Measurements from ENCODE around the gene RGPD8.
"Not testable (repeated sequence)": the region's sequence is repeated elsewhere in the genome, so short reads cannot be mapped to it uniquely, and the experiment has no call there.

The RGPD8 gene

GRCh38 chr2:112434890-112435715 lies 1.7 kb upstream of the RGPD8 start:
- not testable (repeated sequence) for DNase-seq

GRCh38 chr2:112433932-112434730 lies 686 bp upstream of the RGPD8 start:
- DNase-seq, result no peak

GRCh38 chr2:112432735-112433479 lies 538 bp downstream of the RGPD8 start:
- not testable (repeated sequence) for DNase-seq

- not testable (repeated sequence) for DNase-seq
Measured at GRCh38 chr2:112432390-112432734, 1.1 kb downstream of the RGPD8 start.

GRCh38 chr2:112431587-112432295 lies 1.7 kb downstream of the RGPD8 start:
- not testable (repeated sequence) for DNase-seq

- DNase-seq, result not testable (repeated sequence)
Measured at GRCh38 chr2:112424553-112424952, 8.9 kb downstream of the RGPD8 start.

- DNase-seq, result not testable (repeated sequence)
Measured at GRCh38 chr2:112416860-112417259, 16.6 kb downstream of the RGPD8 start.

- not testable (repeated sequence) for DNase-seq
Measured at GRCh38 chr2:112360055-112360454, 73.4 kb downstream of the RGPD8 start.

- DNase-seq, result not testable (repeated sequence)
Measured at GRCh38 chr2:112354335-112354734, 79.1 kb downstream of the RGPD8 start.

GRCh38 chr2:112352809-112353603 lies 80.4 kb downstream of the RGPD8 start:
- DNase-seq, result not testable (repeated sequence)

GRCh38 chr2:112352292-112352691 lies 81.2 kb downstream of the RGPD8 start:
- not testable (repeated sequence) for DNase-seq

GRCh38 chr2:112345030-112346027 lies 88.1 kb downstream of the RGPD8 start:
- no peak for DNase-seq

GRCh38 chr2:112343827-112344585 lies 89.4 kb downstream of the RGPD8 start:
- DNase-seq, result no peak

GRCh38 chr2:112342067-112342550 lies 91.3 kb downstream of the RGPD8 start:
- no peak for DNase-seq

GRCh38 chr2:112340475-112341267 lies 92.8 kb downstream of the RGPD8 start:
- DNase-seq, result no peak

- no peak for DNase-seq
Measured at GRCh38 chr2:112339986-112340385, 93.5 kb downstream of the RGPD8 start.

- DNase-seq, result no peak
Measured at GRCh38 chr2:112335600-112335999, 97.8 kb downstream of the RGPD8 start.

GRCh38 chr2:112332123-112332696 lies 101.2 kb downstream of the RGPD8 start:
- DNase-seq, result no peak

All from NCI-H1436 treated with DMSO at 0.1 percent for 48 hours (cell line).